HG03159 (cell line): ENCODE data around the gene BEX2.

Experiments
- ATAC-seq: cut with Tn5 transposase; IDR thresholded peaks from one replicate; pipeline ENCODE4 v1.9.1; 2021; ENCODE audit warnings: mild to moderate bottlenecking, moderate library complexity; ENCODE audit not compliant: unreplicated experiment

BEX2 gene

GRCh38 chrX:103274284-103274683 is 36.5 kb downstream of the BEX2 start:
- ATAC-seq: no peak
